NCI-H2196 (cell line): ENCODE data around the gene IL10RA.

Source experiments
- DNase-seq: peaks from one replicate; lab custom pipeline; 2025; ENCODE audit not compliant: unreplicated experiment; lab: John Stamatoyannopoulos, UW

Gene IL10RA

GRCh38 chr11:117989351-117990102 is 3.3 kb downstream of the IL10RA start:
- DNase-seq, result no peak

GRCh38 chr11:117992136-117992535 is 5.9 kb downstream of the IL10RA start:
- DNase-seq, result no peak

GRCh38 chr11:117992620-117993019 is 6.4 kb downstream of the IL10RA start:
- no peak for DNase-seq

- DNase-seq, result no peak
Measured at GRCh38 chr11:117993988-117994745, 8.0 kb downstream of the IL10RA start.

- DNase-seq, result no peak
Measured at GRCh38 chr11:117995472-117995871, 9.3 kb downstream of the IL10RA start.

GRCh38 chr11:117996058-117996457 is 9.9 kb downstream of the IL10RA start:
- DNase-seq, result no peak

- DNase-seq, result no peak
Measured at GRCh38 chr11:117997406-117997805, 11.2 kb downstream of the IL10RA start.

GRCh38 chr11:117997823-117998579 is 11.8 kb downstream of the IL10RA start:
- DNase-seq, result no peak

GRCh38 chr11:117998664-117999353 is 12.6 kb downstream of the IL10RA start:
- no peak for DNase-seq

- no peak for DNase-seq
Measured at GRCh38 chr11:117999354-117999993, 13.3 kb downstream of the IL10RA start.

GRCh38 chr11:118000067-118000849 is 14.1 kb downstream of the IL10RA start:
- DNase-seq, result no peak

- DNase-seq, result no peak
Measured at GRCh38 chr11:118000850-118001228, 14.6 kb downstream of the IL10RA start.

GRCh38 chr11:118001494-118001971 is 15.3 kb downstream of the IL10RA start:
- no peak for DNase-seq

GRCh38 chr11:118002010-118002540 is 15.9 kb downstream of the IL10RA start:
- no peak for DNase-seq

GRCh38 chr11:118002541-118003423 is 16.6 kb downstream of the IL10RA start:
- DNase-seq, result no peak

GRCh38 chr11:118003456-118003855 is 17.3 kb downstream of the IL10RA start:
- no peak for DNase-seq

- DNase-seq, result no peak
Measured at GRCh38 chr11:118004543-118005223, 18.5 kb downstream of the IL10RA start.
